ENCODE results near the gene CCNI2.

CCNI2 gene

GRCh38 chr5:132750471-132751230 lies 3.4 kb downstream of the CCNI2 start:
- DNase-seq: no peak

- no peak for DNase-seq
Observed at GRCh38 chr5:132751444-132751843, 4.2 kb downstream of the CCNI2 start.

- no peak for DNase-seq
Observed at GRCh38 chr5:132751971-132752580, 4.8 kb downstream of the CCNI2 start.

GRCh38 chr5:132752581-132753125 lies 5.4 kb downstream of the CCNI2 start:
- DNase-seq: no peak

- peak; percentile 62 for DNase-seq
Observed at GRCh38 chr5:132753135-132753987, 6.1 kb downstream of the CCNI2 start.

- no peak for DNase-seq
Observed at GRCh38 chr5:132754111-132754510, 6.9 kb downstream of the CCNI2 start.

GRCh38 chr5:132754947-132755346 lies 7.7 kb downstream of the CCNI2 start:
- peak; percentile 26 for DNase-seq

- no peak for DNase-seq
Observed at GRCh38 chr5:132756542-132756941, 9.3 kb downstream of the CCNI2 start.

- DNase-seq: no peak
Observed at GRCh38 chr5:132758451-132758850, 11.2 kb downstream of the CCNI2 start.

GRCh38 chr5:132759114-132760048 lies 12.2 kb downstream of the CCNI2 start:
- no peak for DNase-seq

- DNase-seq: no peak
Observed at GRCh38 chr5:132760049-132760420, 12.8 kb downstream of the CCNI2 start.

GRCh38 chr5:132760601-132761317 lies 13.5 kb downstream of the CCNI2 start:
- no peak for DNase-seq

- DNase-seq: no peak
Observed at GRCh38 chr5:132761321-132762240, 14.4 kb downstream of the CCNI2 start.

- no peak for DNase-seq
Observed at GRCh38 chr5:132762246-132763000, 15.2 kb downstream of the CCNI2 start.

- DNase-seq: no peak
Observed at GRCh38 chr5:132763181-132764036, 16.2 kb downstream of the CCNI2 start.

GRCh38 chr5:132764051-132764450 lies 16.8 kb downstream of the CCNI2 start:
- no peak for DNase-seq

GRCh38 chr5:132764671-132765238 lies 17.5 kb downstream of the CCNI2 start:
- DNase-seq: no peak

- no peak for DNase-seq
Observed at GRCh38 chr5:132765311-132766019, 18.2 kb downstream of the CCNI2 start.
